ENCODE results near the gene KLHDC4. TPM values are rescaled to one million over a fixed set of nuclear protein-coding genes. Genes with fewer than 3 reads are reported as not detected.

The KLHDC4 gene
- total and polyA plus RNA-seq, 2 of the 4 experiments (the other 2 are of a cell fraction): 13.6 to 19.0 TPM

DNA sequence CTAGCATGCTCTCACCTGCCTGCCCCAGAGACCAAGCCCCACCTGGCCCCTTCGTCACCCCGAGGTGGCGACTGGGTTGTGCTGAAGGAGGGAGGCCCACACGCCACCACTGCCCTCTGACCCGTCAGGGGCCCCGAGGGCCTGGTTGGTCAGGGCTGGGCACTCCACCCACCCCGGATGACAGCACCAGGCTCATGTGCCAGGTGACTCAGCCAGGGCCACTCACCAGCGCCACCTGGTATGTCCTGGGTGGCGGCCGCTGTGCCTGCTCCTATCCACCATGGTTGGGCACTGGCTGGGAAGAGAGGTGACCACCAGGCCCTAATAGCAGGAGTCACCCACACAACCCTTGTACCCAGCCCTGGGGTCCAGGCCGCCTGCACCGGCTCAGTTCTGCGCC lies 94.6 kb downstream of the KLHDC4 start:
- Histone ChIP-seq H4K5ac (ENCODE audit: low read depth, low read length) (no peak overlapping the region), H3K4me2 (ENCODE audit: low read depth, low read length) (no peak overlapping the region), H3K27me3 (ENCODE audit: control insufficient read depth, insufficient read depth, low read length) (peaks cover 50% of the 10 kb centered on the region), H4K20me1 (ENCODE audit: insufficient read depth, low read length) (no peaks in the 10 kb centered on the region), H3K56ac (ENCODE audit: extremely low read depth, insufficient read depth, low read length) (no peak overlapping the region), H3K9ac (ENCODE audit: low read depth, low read length) (no peak overlapping the region), H3K18ac (ENCODE audit: low read depth, low read length) (no peak overlapping the region), H3K14ac (replicated peaks; ENCODE audit: low read depth, low read length) (no peak overlapping the region), H2AK5ac (ENCODE audit: low read depth, low read length) (no peak overlapping the region), H3K9me1 (ENCODE audit: insufficient read depth, low read length) (no peaks in the 10 kb centered on the region), H3K4me3 (ENCODE audit: insufficient read depth, low read depth, low read length) (no peak overlapping the region), H2BK15ac (ENCODE audit: low read depth, low read length) (no peak overlapping the region), H2AFZ (replicated peaks; ENCODE audit: low read length, poor library complexity) (no peak overlapping the region), H2BK5ac (ENCODE audit: low read depth, low read length, poor library complexity, severe bottlenecking) (no peak overlapping the region), H3K27ac (ENCODE audit: insufficient read depth, low read length) (no peak overlapping the region), H3K9me3 (ENCODE audit: control insufficient read depth, insufficient read depth, low read length) (no peaks in the 10 kb centered on the region), H2BK120ac (ENCODE audit: low read depth, low read length) (no peak overlapping the region), H4K8ac (ENCODE audit: low read depth in 2 of 2, low read length in 2 of 2) (no peak overlapping the region), H2AK9ac (replicated peaks; ENCODE audit: low read depth, low read length, poor library complexity) (no peak overlapping the region), H4K91ac (ENCODE audit: insufficient read depth, low read depth, low read length) (no peak overlapping the region), H2BK20ac (ENCODE audit: low read depth, low read length) (no peak overlapping the region), H3K23ac (ENCODE audit: low read depth, low read length) (no peak overlapping the region), H3K4me1 (ENCODE audit: control insufficient read depth, insufficient read depth, low read length) (no peaks in the 10 kb centered on the region), H3K4ac (ENCODE audit: low read depth, low read length) (no peak overlapping the region), H3K79me1 (ENCODE audit: low read depth in 1 of 2, low read length in 2 of 2) (no peaks in the 10 kb centered on the region), H3K36me3 (ENCODE audit: control insufficient read depth, insufficient read depth, low read length) (no peaks in the 10 kb centered on the region)
- POLR2A ChIA-PET (ENCODE audit: unreplicated experiment): no interaction called here
- WGBS, 2 experiments (ENCODE audit: extremely low coverage in 2 of 2, insufficient read length in 1 of 2): 96% methylated on average over 7 of the region's 13 CpGs; no CpG with 5 or more reads in 1 of the 2 experiments
- ATAC-seq (ENCODE audit: low read depth) (no peak), DNase-seq (no peak)
- dilution Hi-C loops (cut with HindIII; ENCODE audit: low sequenced_read_pairs, unreplicated experiment) (no loop called here), in situ Hi-C loops (cut with MboI; ENCODE audit: low sequenced_read_pairs) (no loop called here), intact Hi-C loops (cut with micrococcal nuclease) (no loop called here)
- CTCF ChIA-PET: no interaction called here
- no TSS peak for BruUV-seq (replicated peaks)
- TF ChIP-seq MAZ (IDR thresholded peaks at IDR 0.05; ENCODE audit: borderline replicate concordance, low read depth, low read length): no peak
- no peak for TF ChIP-seq BHLHE40 (IDR thresholded peaks at IDR 0.05; ENCODE audit: low read depth, low read length)
- TF ChIP-seq, protein P1, sequence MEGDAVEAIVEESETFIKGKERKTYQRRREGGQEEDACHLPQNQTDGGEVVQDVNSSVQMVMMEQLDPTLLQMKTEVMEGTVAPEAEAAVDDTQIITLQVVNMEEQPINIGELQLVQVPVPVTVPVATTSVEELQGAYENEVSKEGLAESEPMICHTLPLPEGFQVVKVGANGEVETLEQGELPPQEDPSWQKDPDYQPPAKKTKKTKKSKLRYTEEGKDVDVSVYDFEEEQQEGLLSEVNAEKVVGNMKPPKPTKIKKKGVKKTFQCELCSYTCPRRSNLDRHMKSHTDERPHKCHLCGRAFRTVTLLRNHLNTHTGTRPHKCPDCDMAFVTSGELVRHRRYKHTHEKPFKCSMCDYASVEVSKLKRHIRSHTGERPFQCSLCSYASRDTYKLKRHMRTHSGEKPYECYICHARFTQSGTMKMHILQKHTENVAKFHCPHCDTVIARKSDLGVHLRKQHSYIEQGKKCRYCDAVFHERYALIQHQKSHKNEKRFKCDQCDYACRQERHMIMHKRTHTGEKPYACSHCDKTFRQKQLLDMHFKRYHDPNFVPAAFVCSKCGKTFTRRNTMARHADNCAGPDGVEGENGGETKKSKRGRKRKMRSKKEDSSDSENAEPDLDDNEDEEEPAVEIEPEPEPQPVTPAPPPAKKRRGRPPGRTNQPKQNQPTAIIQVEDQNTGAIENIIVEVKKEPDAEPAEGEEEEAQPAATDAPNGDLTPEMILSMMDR (conservative IDR thresholded peaks at IDR 0.05; ENCODE audit: low read depth, low read length): no peak
- no peak for TF ChIP-seq FOS (IDR thresholded peaks at IDR 0.05; ENCODE audit: low read depth, low read length)
- no peak for TF ChIP-seq NFE2L2 (IDR thresholded peaks at IDR 0.05; ENCODE audit: low read depth, low read length)
- no peak for TF ChIP-seq MXI1 (IDR thresholded peaks at IDR 0.05; ENCODE audit: borderline replicate concordance, low read depth, low read length)

Measured in IMR-90 (cell line).